Hepatocyte (in vitro differentiated cells): Measurements from ENCODE around the gene CAST. TPM values are rescaled to one million over a fixed set of nuclear protein-coding genes. Genes with fewer than 3 reads are reported as not detected.

Experiments
- DNase-seq: peaks from one replicate; pipeline ENCODE4 v3.0.0-alpha.2; 2016; ENCODE audit warnings: low spot score
- H2AFZ ChIP-seq: fragments of 200-600 bp; sonication (generic); 2 replicates; pipeline ENCODE4 v1.6.0; 2016; ENCODE audit warnings: antibody characterized with exemption, mild to moderate bottlenecking
- H3K27ac ChIP-seq: fragments of 200-600 bp; sonication (generic); 2 replicates; pipeline ENCODE4 v1.5.1; 2016; ENCODE audit warnings: mild to moderate bottlenecking
- H3K27me3 ChIP-seq: fragments of 200-600 bp; sonication (generic); 2 replicates; pipeline ENCODE4 v1.6.1; 2016
- H3K36me3 ChIP-seq: fragments of 200-600 bp; sonication (generic); replicated peaks from 2 replicates; pipeline ENCODE4 v1.5.1; 2016; ENCODE audit warnings: low read depth; ENCODE audit not compliant: insufficient read depth
- H3K4me1 ChIP-seq: fragments of 200-600 bp; sonication (generic); 2 replicates; pipeline ENCODE4 v1.5.1; 2016; ENCODE audit warnings: mild to moderate bottlenecking, moderate library complexity; ENCODE audit not compliant: insufficient read depth
- H3K4me2 ChIP-seq: fragments of 200-600 bp; sonication (generic); 2 replicates; pipeline ENCODE4 v1.6.0; 2016
- H3K4me3 ChIP-seq: fragments of 200-600 bp; sonication (generic); 2 replicates; pipeline ENCODE4 v1.5.1; 2016; ENCODE audit warnings: mild to moderate bottlenecking
- H3K79me2 ChIP-seq: fragments of 200-600 bp; sonication (generic); 2 replicates; pipeline ENCODE4 v1.6.0; 2017; ENCODE audit warnings: mild to moderate bottlenecking
- H3K9me2 ChIP-seq: fragments of 200-600 bp; sonication (generic); replicated peaks from 2 replicates; pipeline ENCODE4 v1.6.0; 2017; ENCODE audit warnings: mild to moderate bottlenecking; ENCODE audit not compliant: insufficient read depth
- H3K9me3 ChIP-seq: fragments of 200-600 bp; sonication (generic); 2 replicates; pipeline ENCODE4 v1.5.1; 2016; ENCODE audit warnings: low read depth, mild to moderate bottlenecking
- H4K20me1 ChIP-seq: fragments of 200-600 bp; sonication (generic); 2 replicates; pipeline ENCODE4 v1.6.0; 2016; ENCODE audit warnings: mild to moderate bottlenecking; ENCODE audit not compliant: insufficient read depth, poor library complexity, severe bottlenecking
- CTCF ChIP-seq: fragments of 200-600 bp; sonication (generic); IDR thresholded peaks from 2 replicates; pipeline ENCODE4 v1.5.1; 2016; ENCODE audit warnings: antibody characterized with exemption, mild to moderate bottlenecking; ENCODE audit not compliant: poor library complexity
- EZH2 ChIP-seq: fragments of 200-600 bp; sonication (generic); IDR thresholded peaks from 2 replicates; pipeline ENCODE4 v1.6.1; 2016; ENCODE audit warnings: antibody characterized with exemption, mild to moderate bottlenecking, borderline replicate concordance
- EZH2phosphoT487 ChIP-seq: fragments of 200-600 bp; sonication (generic); IDR thresholded peaks from one replicate; pipeline ENCODE4 v1.6.1; 2018; ENCODE audit warnings: antibody characterized with exemption, mild to moderate bottlenecking, low read depth, moderate library complexity; ENCODE audit not compliant: unreplicated experiment, severe bottlenecking
- WGBS: methylation state at CpG from one replicate; pipeline ENCODE4 v1.1.6; 2016; ENCODE audit warnings: low lambda C conversion rate; ENCODE audit errors: missing lambda C conversion rate; 5-methylcytosine and 5-hydroxymethylcytosine counted together
- polyA plus RNA-seq: library from polyadenylated mRNA; unstranded; fragments of >200 nt; fragmentation: Nextera tagmentation; extraction: Ambion mirVana; gene quantifications from 2 replicates; pipeline ENCODE4 v1.2.1, GENCODE V29; 2016
- total RNA-seq: library from RNA; depleted of rRNA; stranded (reverse); fragments of >200 nt; gene quantifications from 2 replicates; pipeline ENCODE4 v1.2.3, GENCODE V29; 2014

Gene CAST
- total and polyA plus RNA-seq, 2 experiments from 2014 or later, result 140 to 177 TPM

DNA sequence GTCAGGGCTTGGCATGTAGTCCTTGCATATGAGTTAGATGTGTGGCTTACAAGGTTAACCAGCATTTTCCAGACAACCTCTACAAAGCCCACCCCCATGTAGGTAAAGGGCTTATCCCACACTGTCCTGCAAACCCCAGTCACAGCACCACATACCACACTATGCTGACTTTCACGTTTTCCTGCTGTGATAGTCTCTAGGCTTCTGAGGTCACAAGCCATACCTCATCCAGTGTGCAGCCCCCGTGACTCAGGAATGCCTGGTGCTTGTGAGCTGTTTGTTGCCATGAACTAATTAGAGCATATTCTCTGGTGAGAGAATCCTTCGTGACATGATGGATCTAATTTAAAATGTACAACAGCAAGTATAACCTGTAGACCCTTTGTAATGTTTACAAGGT lies 94.8 kb downstream of the CAST start:
- H3K4me2 ChIP-seq, result no peak overlapping the region
- no peak for TF ChIP-seq EZH2
- no peak for TF ChIP-seq CTCF
- no peak for TF ChIP-seq EZH2phosphoT487
- no peaks in the 10 kb centered on the region for H3K9me2 ChIP-seq
- H3K27ac ChIP-seq, result no peak overlapping the region
- H3K27me3 ChIP-seq, result no peaks in the 10 kb centered on the region
- no peaks in the 10 kb centered on the region for H3K9me3 ChIP-seq
- no peaks in the 10 kb centered on the region for H4K20me1 ChIP-seq
- no peaks in the 10 kb centered on the region for H3K79me2 ChIP-seq
- H3K36me3 ChIP-seq, result no peaks in the 10 kb centered on the region
- no peaks in the 10 kb centered on the region for H3K4me1 ChIP-seq
- DNase-seq, result no peak
- H3K4me3 ChIP-seq, result no peak overlapping the region
- WGBS, result 69% methylated on average over 3 of the region's 3 CpGs
- H2AFZ ChIP-seq, result no peak overlapping the region

- TF ChIP-seq CTCF (no peak), EZH2phosphoT487 (no peak), EZH2 (no peak)
- Histone ChIP-seq H3K27ac (no peak overlapping the region), H3K4me1 (no peaks in the 10 kb centered on the region), H3K9me2 (no peaks in the 10 kb centered on the region), H3K4me2 (no peak overlapping the region), H3K79me2 (no peaks in the 10 kb centered on the region), H3K27me3 (no peaks in the 10 kb centered on the region), H3K9me3 (no peaks in the 10 kb centered on the region), H4K20me1 (no peaks in the 10 kb centered on the region), H3K36me3 (no peaks in the 10 kb centered on the region), H2AFZ (no peak overlapping the region), H3K4me3 (no peak overlapping the region)
- 81% methylated on average over 4 of the region's 4 CpGs for WGBS
- no peak for DNase-seq
Measured at GRCh38 chr5:96758621-96759020, 96.4 kb downstream of the CAST start.

DNA sequence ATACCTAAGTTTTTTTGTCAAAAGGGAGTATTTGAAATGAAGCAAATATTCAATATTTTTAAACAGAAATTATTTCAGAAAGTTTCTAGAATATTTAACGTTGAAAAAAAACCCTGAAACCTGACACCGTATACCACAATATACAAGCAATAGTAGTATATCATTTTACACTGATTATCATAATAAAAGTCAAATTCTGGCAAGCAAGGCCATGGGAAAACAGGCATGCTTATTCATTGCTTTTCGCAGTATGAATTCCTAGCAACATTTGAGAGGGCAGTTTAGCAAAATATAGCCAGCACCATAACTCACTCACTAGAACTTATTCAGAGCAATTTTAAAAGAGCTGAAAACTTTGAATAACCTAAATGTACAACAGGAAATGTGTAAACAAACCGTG lies 99.4 kb downstream of the CAST start:
- 69% methylated on average over 4 of the region's 4 CpGs for WGBS
- H3K27ac ChIP-seq, result no peak overlapping the region
- no peaks in the 10 kb centered on the region for H3K36me3 ChIP-seq
- H4K20me1 ChIP-seq, result no peaks in the 10 kb centered on the region
- H3K27me3 ChIP-seq, result no peaks in the 10 kb centered on the region
- H3K9me3 ChIP-seq, result no peaks in the 10 kb centered on the region
- no peaks in the 10 kb centered on the region for H3K4me1 ChIP-seq
- no peaks in the 10 kb centered on the region for H3K79me2 ChIP-seq
- no peak overlapping the region for H3K4me2 ChIP-seq
- no peak for DNase-seq
- no peak for TF ChIP-seq CTCF
- TF ChIP-seq EZH2, result no peak
- no peak overlapping the region for H3K4me3 ChIP-seq
- H2AFZ ChIP-seq, result no peak overlapping the region
- no peaks in the 10 kb centered on the region for H3K9me2 ChIP-seq

- Histone ChIP-seq H3K9me3 (no peaks in the 10 kb centered on the region), H3K4me2 (no peak overlapping the region), H3K4me1 (no peaks in the 10 kb centered on the region), H3K36me3 (no peaks in the 10 kb centered on the region), H3K27ac (peak overlapping the region; percentile 23), H2AFZ (no peak overlapping the region), H3K4me3 (no peak overlapping the region), H3K27me3 (no peaks in the 10 kb centered on the region), H4K20me1 (no peaks in the 10 kb centered on the region), H3K79me2 (no peaks in the 10 kb centered on the region), H3K9me2 (no peaks in the 10 kb centered on the region)
- 43% methylated on average over 5 of the region's 5 CpGs for WGBS
- DNase-seq, result peak; percentile 49
- no peak for TF ChIP-seq CTCF
- TF ChIP-seq EZH2phosphoT487, result no peak
- TF ChIP-seq EZH2, result no peak
Measured at GRCh38 chr5:96763026-96763425, 100.8 kb downstream of the CAST start.
